GM12878 (cell line): Measurements from ENCODE around the gene CYB5RL. TPM values are rescaled to one million over a fixed set of nuclear protein-coding genes. Genes with fewer than 3 reads are reported as not detected.

Experiments used
- ATAC-seq: fragments of 200-7000 bp; cut with Tn5 transposase; 3 replicates; pipeline ENCODE4 v1.9.1; 2020; ENCODE audit warnings: mild to moderate bottlenecking, moderate library complexity
- BruUV-seq: library from RNA; stranded (reverse); fragments of 400-500 nt; replicated peaks from 2 replicates; lab custom pipeline; 2021; lab: Mats Ljungman, UMichigan
- CTCF ChIA-PET: fragments of 300-600 bp; sonication (Branson Sonifier 250); formaldehyde crosslinking; extraction: SDS; loops from one replicate; lab custom pipeline; 2021; ENCODE audit warnings: inconsistent platforms; lab: Yijun Ruan, JAX
- POLR2A ChIA-PET: fragments of 350-600 bp; formaldehyde crosslinking; extraction: SDS; loops from one replicate; lab custom pipeline; 2021; ENCODE audit warnings: inconsistent platforms; lab: Charles Lee
- RAD21 ChIA-PET: fragments of 300-600 bp; sonication (Branson Sonifier 250); formaldehyde crosslinking; loops from one replicate; lab custom pipeline; 2023; ENCODE audit warnings: antibody characterized with exemption; ENCODE audit not compliant: unreplicated experiment; lab: Charles Lee
- SMC1A ChIA-PET: fragments of 300-600 bp; sonication (Branson Sonifier 250); formaldehyde crosslinking; loops from one replicate; lab custom pipeline; 2023; ENCODE audit not compliant: unreplicated experiment, uncharacterized antibody; lab: Charles Lee
- DNase-seq: peaks from one replicate; pipeline ENCODE4 v3.0.0-alpha.2; 2011; ENCODE audit warnings: low read depth, low spot score
- FAIRE-seq: peaks from 3 replicates; lab custom pipeline; 2011; peaks lifted over from hg19 to GRCh38; lab: Jason Lieb, UNC
- H2AFZ ChIP-seq: 2 replicates; pipeline ENCODE4 v1.6.0; 2011; ENCODE audit warnings: low read depth, low read length, control low read depth; ENCODE audit not compliant: control insufficient read depth
- H3K27ac ChIP-seq: 2 replicates; pipeline ENCODE4 v1.5.1; 2011; ENCODE audit warnings: control low read depth; ENCODE audit not compliant: control insufficient read depth, insufficient read depth
- H3K27me3 ChIP-seq, 2 experiments: replicated peaks in 1 of 2; 2 replicates each; pipeline versions ENCODE4 v1.6.0 to v1.6.1; 2011; ENCODE audit warnings: low read length in 1 of 2; ENCODE audit not compliant: control insufficient read depth in 2 of 2, insufficient read depth in 2 of 2
- H3K36me3 ChIP-seq, 2 experiments: 2 replicates each; pipeline ENCODE4 v1.5.1; 2011; ENCODE audit warnings: low read length in 1 of 2; ENCODE audit not compliant: control insufficient read depth in 2 of 2, insufficient read depth in 2 of 2
- H3K4me1 ChIP-seq: 2 replicates; pipeline ENCODE4 v1.6.1; 2011; ENCODE audit warnings: mild to moderate bottlenecking, low read length, moderate library complexity, mixed read lengths; ENCODE audit not compliant: control insufficient read depth, insufficient read depth
- H3K4me2 ChIP-seq: 2 replicates; pipeline ENCODE4 v1.6.0; 2011; ENCODE audit warnings: control low read depth; ENCODE audit not compliant: control insufficient read depth, insufficient read depth
- H3K4me3 ChIP-seq: fragments of 200-600 bp; sonication (generic); 2 replicates; pipeline ENCODE4 v1.5.1; 2016
- H3K79me2 ChIP-seq: 2 replicates; pipeline ENCODE4 v1.6.0; 2011; ENCODE audit warnings: low read length; ENCODE audit not compliant: control insufficient read depth, insufficient read depth
- H3K9ac ChIP-seq: 2 replicates; pipeline ENCODE4 v1.8.0; 2011; ENCODE audit warnings: low read length, control low read depth, mixed read lengths; ENCODE audit not compliant: control insufficient read depth, insufficient read depth
- H3K9me3 ChIP-seq: replicated peaks from 3 replicates; pipeline ENCODE4 v1.5.1; 2011; ENCODE audit warnings: mild to moderate bottlenecking, low read length; ENCODE audit not compliant: control insufficient read depth, insufficient read depth
- H4K20me1 ChIP-seq: 2 replicates; pipeline ENCODE4 v1.6.0; 2011; ENCODE audit not compliant: control insufficient read depth, insufficient read depth
- ASH2L ChIP-seq: fragments of 300-600, 200-600 bp; sonication (generic); IDR thresholded peaks from 2 replicates; pipeline ENCODE4 v1.6.1; 2017; ENCODE audit warnings: low read depth, mild to moderate bottlenecking, borderline replicate concordance
- BHLHE40 ChIP-seq, 2 experiments: fragments of 450-650 bp in 1 of 2; IDR thresholded peaks; 2 replicates each; pipeline ENCODE4 v1.6.1; 2011 to 2017; ENCODE audit warnings: low read depth in 2 of 2, borderline replicate concordance in 1 of 2, improper control_type of control experiment in 1 of 2, low read length in 1 of 2, mild to moderate bottlenecking in 1 of 2
- CEBPZ ChIP-seq: fragments of 150-350 bp; IDR thresholded peaks from 2 replicates; pipeline ENCODE4 v1.6.1; 2016; ENCODE audit warnings: low read depth, low read length
- CREB1 ChIP-seq: IDR thresholded peaks from 2 replicates; pipeline ENCODE4 v1.6.1; 2012; ENCODE audit warnings: low read depth, mild to moderate bottlenecking, inconsistent platforms
- KLF5 ChIP-seq: fragments of 450-650 bp; IDR thresholded peaks from 2 replicates; pipeline ENCODE4 v1.6.1; 2014; ENCODE audit warnings: mild to moderate bottlenecking; ENCODE audit not compliant: partially characterized antibody
- RAD21 ChIP-seq: IDR thresholded peaks from 2 replicates; pipeline ENCODE4 v1.6.1; 2011; ENCODE audit warnings: mild to moderate bottlenecking, low read depth, low read length, moderate library complexity; ENCODE audit not compliant: insufficient read depth
- RBBP5 ChIP-seq: fragments of 200-600 bp; sonication (generic); conservative IDR thresholded peaks from 2 replicates; pipeline ENCODE4 v1.6.1; 2016
- RFX5 ChIP-seq: IDR thresholded peaks from 2 replicates; pipeline ENCODE4 v1.6.1; 2011; ENCODE audit warnings: low read depth, low read length, improper control_type of control experiment
- SP1 ChIP-seq: IDR thresholded peaks from one replicate; pipeline ENCODE4 v1.6.1; 2011; ENCODE audit warnings: low read depth, low read length
- ZBTB11 ChIP-seq: fragments of 450-650 bp; formaldehyde crosslinking; IDR thresholded peaks from 2 replicates; pipeline ENCODE4 v1.5.0; 2022; ENCODE audit warnings: mild to moderate bottlenecking, missing genetic modification characterization
- ZNF592 ChIP-seq: fragments of 450-650 bp; IDR thresholded peaks from 2 replicates; pipeline ENCODE4 v1.6.1; 2017; ENCODE audit warnings: mild to moderate bottlenecking, moderate library complexity
- ZNF622 ChIP-seq: fragments of 450-650 bp; IDR thresholded peaks from 2 replicates; pipeline ENCODE4 v1.6.1; 2017; ENCODE audit warnings: mild to moderate bottlenecking, inconsistent platforms
- WGBS: methylation state at CpG from one replicate; pipeline ENCODE4 v1.1.6; 2016; ENCODE audit warnings: low lambda C conversion rate; ENCODE audit not compliant: insufficient replicate concordance, insufficient coverage; ENCODE audit errors: missing lambda C conversion rate; 5-methylcytosine and 5-hydroxymethylcytosine counted together
- in situ Hi-C: fragments of 300-500 bp; cut with MboI; formaldehyde crosslinking; loops from 9 replicates; pipeline ENCODE4 v1.14.3; 2018; ENCODE audit warnings: mixed read lengths
- intact Hi-C: fragments of 100-400 bp; cut with micrococcal nuclease; formaldehyde crosslinking; loops from one replicate; pipeline ENCODE4 v1.14.2; 2022; ENCODE audit not compliant: unreplicated experiment
- polyA plus RNA-seq, 11 experiments: library from polyadenylated mRNA; depleted of rRNA in 4 of 11; unstranded in 6 of 11; stranded (reverse) in 5 of 11; fragments of >200 nt; fragmentation: Nextera tagmentation in 4 of 11; fragmentation: Illumina TruSeq in 1 of 11; extraction: Ambion mirVana in 4 of 11; extraction: Trizol in 1 of 11; gene quantifications; 1 replicate in 1 of 11; 2 replicates in 10 of 11; pipeline versions ENCODE4 v1.2.1 to v1.2.3, GENCODE V29; 2011 to 2016; ENCODE audit warnings: inconsistent platforms in 2 of 11, missing spikeins in 2 of 11, low read depth in 1 of 11
- total RNA-seq, 4 experiments: library from RNA; depleted of rRNA in 3 of 4; stranded (reverse); fragments of >200 nt in 3 of 4; fragmentation: Illumina TruSeq in 1 of 4; extraction: Trizol in 1 of 4; gene quantifications; 2 replicates each; pipeline versions ENCODE4 v1.2.1 to v1.2.3, GENCODE V29; 2013 to 2021

CYB5RL gene
- total and polyA plus RNA-seq, 10 of the 15 experiments (the other 5 are each of a cell fraction or from before 2014, with no cell fraction given), result 3.1 to 8.7 (median 7.2) TPM

- no peak overlapping the region for H3K4me2 ChIP-seq
- ATAC-seq (no peak), FAIRE-seq (no peak), DNase-seq (no peak)
- no peak overlapping the region for H2AFZ ChIP-seq
- CTCF ChIA-PET, result no interaction called here
- H3K4me3 ChIP-seq, result no peak overlapping the region
- intact Hi-C loops, result no loop called here
- peaks cover 2 to 16% of the 10 kb centered on the region in 2 experiments; a peak in 3 of 4 replicates for H3K36me3 ChIP-seq
- no peak overlapping the region for H3K27ac ChIP-seq
- RAD21 ChIA-PET, result no interaction called here
- POLR2A ChIA-PET, result no interaction called here
- H4K20me1 ChIP-seq, result no peaks in the 10 kb centered on the region
- no peaks in the 10 kb centered on the region for H3K9me3 ChIP-seq
- no peaks in the 10 kb centered on the region for H3K79me2 ChIP-seq
- no peak overlapping the region for H3K9ac ChIP-seq
- no peaks in the 10 kb centered on the region for H3K4me1 ChIP-seq
- no TSS peak for BruUV-seq
- 98% methylated on average over 13 of the region's 13 CpGs for WGBS
- in situ Hi-C loops, result no loop called here
- no peaks in the 10 kb centered on the region for H3K27me3 ChIP-seq
- SMC1A ChIA-PET, result no interaction called here
- TF ChIP-seq ASH2L (no peak), CREB1 (no peak), RFX5 (no peak), KLF5 (no peak), ZNF622 (no peak), RBBP5 (no peak), ZNF592 (no peak), SP1 (no peak), RAD21 (no peak), BHLHE40 (IDR thresholded peaks at IDR 0.05; ENCODE audit: borderline replicate concordance in 1 of 2, low read depth in 2 of 2, low read length in 1 of 2) (no peak), CEBPZ (no peak), ZBTB11 (CRISPR knock-in tag) (no peak)
Observed at GRCh38 chr1:54243022-54243421, 43.2 kb upstream of the CYB5RL start.
